H1 (cell line): Measurements from ENCODE around the gene DIPK1B. TPM values are rescaled to one million over a fixed set of nuclear protein-coding genes. Genes with fewer than 3 reads are reported as not detected.

Experiments
- CEBPB ChIP-seq: IDR thresholded peaks from 2 replicates; pipeline ENCODE4 v1.6.1; 2012; ENCODE audit warnings: low read depth, low read length
- EZH2 ChIP-seq: fragments of 200-600 bp; sonication (generic); IDR thresholded peaks from 2 replicates; pipeline ENCODE4 v1.7.1; 2012; ENCODE audit warnings: low read depth, mild to moderate bottlenecking, moderate library complexity, low read length, inconsistent platforms; ENCODE audit not compliant: severe bottlenecking
- GTF2F1 ChIP-seq: IDR thresholded peaks from 2 replicates; pipeline ENCODE4 v1.6.1; 2012; ENCODE audit warnings: low read depth, low read length, improper control_type of control experiment, borderline replicate concordance
- POLR2A ChIP-seq, 2 experiments: IDR thresholded peaks; 1 replicate in 1 of 2; 2 replicates in 1 of 2; pipeline ENCODE4 v1.6.1; 2011; ENCODE audit warnings: low read depth in 2 of 2, low read length in 2 of 2, mild to moderate bottlenecking in 2 of 2; ENCODE audit errors: control extremely low read depth in 1 of 2
- POU5F1 ChIP-seq: IDR thresholded peaks from 2 replicates; pipeline ENCODE4 v1.6.1; 2011; ENCODE audit warnings: low read depth, mild to moderate bottlenecking, low read length, moderate library complexity
- SIX5 ChIP-seq: IDR thresholded peaks from 2 replicates; pipeline ENCODE4 v1.6.1; 2011; ENCODE audit warnings: mild to moderate bottlenecking, low read depth, low read length
- polyA plus RNA-seq, 7 experiments: library from polyadenylated mRNA; depleted of rRNA in 3 of 7; stranded (reverse) in 5 of 7; unstranded in 2 of 7; fragments of >200 nt in 5 of 7; fragments of 200-250 nt in 2 of 7; gene quantifications; 1 replicate in 5 of 7; 2 replicates in 1 of 7; 4 replicates in 1 of 7; pipeline versions ENCODE4 v1.2.1 to v1.2.3, GENCODE V29; 2011 to 2013; ENCODE audit warnings: missing spikeins in 2 of 7, mixed read lengths in 2 of 7
- total RNA-seq: library from RNA; stranded (reverse); fragmentation: NEBNext Ultra II Directional; extraction: Animal tissue kit (Norgen Biotek cat#: 25700); gene quantifications from 2 replicates; pipeline ENCODE4 v1.2.1, GENCODE V29; 2021
- TF ChIP-seq, protein P1 (sequence below): IDR thresholded peaks from 2 replicates; pipeline ENCODE4 v1.6.1; 2012; ENCODE audit warnings: low read length, inconsistent platforms
- TF ChIP-seq, protein P2 (sequence below): fragments of 300-600 bp; sonication (generic); IDR thresholded peaks from 2 replicates; pipeline ENCODE4 v1.7.1; 2012; ENCODE audit warnings: low read length, moderate library complexity, mild to moderate bottlenecking, inconsistent platforms; ENCODE audit not compliant: insufficient replicate concordance

Gene DIPK1B
- total and polyA plus RNA-seq, 2 of the 8 experiments (the other 6 are each of a cell fraction or from before 2014, with no cell fraction given): 32.3 to 64.8 TPM

DNA sequence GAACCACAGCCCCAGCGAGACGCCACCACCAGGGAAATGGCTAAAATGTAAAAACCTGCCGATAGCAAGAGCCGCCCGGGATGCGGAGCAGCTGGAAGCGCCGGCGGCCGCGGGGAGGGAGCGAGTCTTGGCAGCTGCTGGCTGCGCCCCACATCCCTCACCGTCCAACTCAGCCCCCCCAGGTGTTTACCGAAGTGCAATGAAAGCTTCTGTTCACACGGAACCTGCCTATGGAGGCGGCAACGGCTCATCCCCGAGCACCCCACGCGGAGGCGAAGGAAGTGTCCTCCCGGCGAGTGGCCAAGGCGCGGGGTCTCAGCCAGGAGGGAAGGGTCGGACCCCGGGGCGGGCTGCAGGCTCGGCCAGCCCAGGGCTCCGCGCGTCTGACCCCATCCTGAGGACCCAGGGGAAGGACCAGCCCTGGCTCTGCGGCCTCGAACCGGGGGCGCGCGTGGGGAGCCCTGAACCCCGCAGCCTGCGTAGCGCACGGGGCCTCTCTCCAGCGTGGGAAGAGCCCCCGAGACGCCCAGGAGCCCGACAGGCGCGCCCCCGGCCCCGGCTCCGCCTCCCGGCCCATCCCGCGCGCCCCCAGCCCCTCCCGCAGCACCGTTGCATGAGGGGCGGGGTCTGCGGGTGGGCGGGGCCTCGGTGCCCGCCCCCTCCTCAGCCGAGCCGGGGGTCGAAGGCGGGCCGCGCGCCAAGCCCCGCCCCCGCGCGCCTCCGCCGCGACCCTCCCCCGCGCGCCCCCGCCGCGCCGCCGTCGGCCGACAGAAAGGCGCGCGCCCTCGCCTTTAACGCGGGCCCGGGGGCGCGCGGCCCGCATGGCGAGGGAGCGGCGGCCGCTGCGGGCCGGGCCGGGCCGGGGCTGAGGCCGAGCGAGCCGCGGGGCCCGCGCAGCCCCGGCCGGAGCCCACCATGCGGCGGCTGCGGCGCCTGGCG, at the start of gene DIPK1B (continued):
- TF ChIP-seq, protein P1, sequence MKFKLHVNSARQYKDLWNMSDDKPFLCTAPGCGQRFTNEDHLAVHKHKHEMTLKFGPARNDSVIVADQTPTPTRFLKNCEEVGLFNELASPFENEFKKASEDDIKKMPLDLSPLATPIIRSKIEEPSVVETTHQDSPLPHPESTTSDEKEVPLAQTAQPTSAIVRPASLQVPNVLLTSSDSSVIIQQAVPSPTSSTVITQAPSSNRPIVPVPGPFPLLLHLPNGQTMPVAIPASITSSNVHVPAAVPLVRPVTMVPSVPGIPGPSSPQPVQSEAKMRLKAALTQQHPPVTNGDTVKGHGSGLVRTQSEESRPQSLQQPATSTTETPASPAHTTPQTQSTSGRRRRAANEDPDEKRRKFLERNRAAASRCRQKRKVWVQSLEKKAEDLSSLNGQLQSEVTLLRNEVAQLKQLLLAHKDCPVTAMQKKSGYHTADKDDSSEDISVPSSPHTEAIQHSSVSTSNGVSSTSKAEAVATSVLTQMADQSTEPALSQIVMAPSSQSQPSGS: no peak
- TF ChIP-seq, protein P2, sequence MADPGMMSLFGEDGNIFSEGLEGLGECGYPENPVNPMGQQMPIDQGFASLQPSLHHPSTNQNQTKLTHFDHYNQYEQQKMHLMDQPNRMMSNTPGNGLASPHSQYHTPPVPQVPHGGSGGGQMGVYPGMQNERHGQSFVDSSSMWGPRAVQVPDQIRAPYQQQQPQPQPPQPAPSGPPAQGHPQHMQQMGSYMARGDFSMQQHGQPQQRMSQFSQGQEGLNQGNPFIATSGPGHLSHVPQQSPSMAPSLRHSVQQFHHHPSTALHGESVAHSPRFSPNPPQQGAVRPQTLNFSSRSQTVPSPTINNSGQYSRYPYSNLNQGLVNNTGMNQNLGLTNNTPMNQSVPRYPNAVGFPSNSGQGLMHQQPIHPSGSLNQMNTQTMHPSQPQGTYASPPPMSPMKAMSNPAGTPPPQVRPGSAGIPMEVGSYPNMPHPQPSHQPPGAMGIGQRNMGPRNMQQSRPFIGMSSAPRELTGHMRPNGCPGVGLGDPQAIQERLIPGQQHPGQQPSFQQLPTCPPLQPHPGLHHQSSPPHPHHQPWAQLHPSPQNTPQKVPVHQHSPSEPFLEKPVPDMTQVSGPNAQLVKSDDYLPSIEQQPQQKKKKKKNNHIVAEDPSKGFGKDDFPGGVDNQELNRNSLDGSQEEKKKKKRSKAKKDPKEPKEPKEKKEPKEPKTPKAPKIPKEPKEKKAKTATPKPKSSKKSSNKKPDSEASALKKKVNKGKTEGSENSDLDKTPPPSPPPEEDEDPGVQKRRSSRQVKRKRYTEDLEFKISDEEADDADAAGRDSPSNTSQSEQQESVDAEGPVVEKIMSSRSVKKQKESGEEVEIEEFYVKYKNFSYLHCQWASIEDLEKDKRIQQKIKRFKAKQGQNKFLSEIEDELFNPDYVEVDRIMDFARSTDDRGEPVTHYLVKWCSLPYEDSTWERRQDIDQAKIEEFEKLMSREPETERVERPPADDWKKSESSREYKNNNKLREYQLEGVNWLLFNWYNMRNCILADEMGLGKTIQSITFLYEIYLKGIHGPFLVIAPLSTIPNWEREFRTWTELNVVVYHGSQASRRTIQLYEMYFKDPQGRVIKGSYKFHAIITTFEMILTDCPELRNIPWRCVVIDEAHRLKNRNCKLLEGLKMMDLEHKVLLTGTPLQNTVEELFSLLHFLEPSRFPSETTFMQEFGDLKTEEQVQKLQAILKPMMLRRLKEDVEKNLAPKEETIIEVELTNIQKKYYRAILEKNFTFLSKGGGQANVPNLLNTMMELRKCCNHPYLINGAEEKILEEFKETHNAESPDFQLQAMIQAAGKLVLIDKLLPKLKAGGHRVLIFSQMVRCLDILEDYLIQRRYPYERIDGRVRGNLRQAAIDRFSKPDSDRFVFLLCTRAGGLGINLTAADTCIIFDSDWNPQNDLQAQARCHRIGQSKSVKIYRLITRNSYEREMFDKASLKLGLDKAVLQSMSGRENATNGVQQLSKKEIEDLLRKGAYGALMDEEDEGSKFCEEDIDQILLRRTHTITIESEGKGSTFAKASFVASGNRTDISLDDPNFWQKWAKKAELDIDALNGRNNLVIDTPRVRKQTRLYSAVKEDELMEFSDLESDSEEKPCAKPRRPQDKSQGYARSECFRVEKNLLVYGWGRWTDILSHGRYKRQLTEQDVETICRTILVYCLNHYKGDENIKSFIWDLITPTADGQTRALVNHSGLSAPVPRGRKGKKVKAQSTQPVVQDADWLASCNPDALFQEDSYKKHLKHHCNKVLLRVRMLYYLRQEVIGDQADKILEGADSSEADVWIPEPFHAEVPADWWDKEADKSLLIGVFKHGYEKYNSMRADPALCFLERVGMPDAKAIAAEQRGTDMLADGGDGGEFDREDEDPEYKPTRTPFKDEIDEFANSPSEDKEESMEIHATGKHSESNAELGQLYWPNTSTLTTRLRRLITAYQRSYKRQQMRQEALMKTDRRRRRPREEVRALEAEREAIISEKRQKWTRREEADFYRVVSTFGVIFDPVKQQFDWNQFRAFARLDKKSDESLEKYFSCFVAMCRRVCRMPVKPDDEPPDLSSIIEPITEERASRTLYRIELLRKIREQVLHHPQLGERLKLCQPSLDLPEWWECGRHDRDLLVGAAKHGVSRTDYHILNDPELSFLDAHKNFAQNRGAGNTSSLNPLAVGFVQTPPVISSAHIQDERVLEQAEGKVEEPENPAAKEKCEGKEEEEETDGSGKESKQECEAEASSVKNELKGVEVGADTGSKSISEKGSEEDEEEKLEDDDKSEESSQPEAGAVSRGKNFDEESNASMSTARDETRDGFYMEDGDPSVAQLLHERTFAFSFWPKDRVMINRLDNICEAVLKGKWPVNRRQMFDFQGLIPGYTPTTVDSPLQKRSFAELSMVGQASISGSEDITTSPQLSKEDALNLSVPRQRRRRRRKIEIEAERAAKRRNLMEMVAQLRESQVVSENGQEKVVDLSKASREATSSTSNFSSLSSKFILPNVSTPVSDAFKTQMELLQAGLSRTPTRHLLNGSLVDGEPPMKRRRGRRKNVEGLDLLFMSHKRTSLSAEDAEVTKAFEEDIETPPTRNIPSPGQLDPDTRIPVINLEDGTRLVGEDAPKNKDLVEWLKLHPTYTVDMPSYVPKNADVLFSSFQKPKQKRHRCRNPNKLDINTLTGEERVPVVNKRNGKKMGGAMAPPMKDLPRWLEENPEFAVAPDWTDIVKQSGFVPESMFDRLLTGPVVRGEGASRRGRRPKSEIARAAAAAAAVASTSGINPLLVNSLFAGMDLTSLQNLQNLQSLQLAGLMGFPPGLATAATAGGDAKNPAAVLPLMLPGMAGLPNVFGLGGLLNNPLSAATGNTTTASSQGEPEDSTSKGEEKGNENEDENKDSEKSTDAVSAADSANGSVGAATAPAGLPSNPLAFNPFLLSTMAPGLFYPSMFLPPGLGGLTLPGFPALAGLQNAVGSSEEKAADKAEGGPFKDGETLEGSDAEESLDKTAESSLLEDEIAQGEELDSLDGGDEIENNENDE: no peak
- no peak for TF ChIP-seq POU5F1
- no peak for TF ChIP-seq EZH2
- TF ChIP-seq SIX5: no peak
- TF ChIP-seq POLR2A (IDR thresholded peaks at IDR 0.05; ENCODE audit: control extremely low read depth in 1 of 2, low read depth in 2 of 2, low read length in 2 of 2): no peak; a peak in 1 of 3 replicates
- TF ChIP-seq GTF2F1: no peak
- TF ChIP-seq CEBPB: no peak
